ENCODE measurements around the gene SLCO2A1.

Gene SLCO2A1

DNA sequence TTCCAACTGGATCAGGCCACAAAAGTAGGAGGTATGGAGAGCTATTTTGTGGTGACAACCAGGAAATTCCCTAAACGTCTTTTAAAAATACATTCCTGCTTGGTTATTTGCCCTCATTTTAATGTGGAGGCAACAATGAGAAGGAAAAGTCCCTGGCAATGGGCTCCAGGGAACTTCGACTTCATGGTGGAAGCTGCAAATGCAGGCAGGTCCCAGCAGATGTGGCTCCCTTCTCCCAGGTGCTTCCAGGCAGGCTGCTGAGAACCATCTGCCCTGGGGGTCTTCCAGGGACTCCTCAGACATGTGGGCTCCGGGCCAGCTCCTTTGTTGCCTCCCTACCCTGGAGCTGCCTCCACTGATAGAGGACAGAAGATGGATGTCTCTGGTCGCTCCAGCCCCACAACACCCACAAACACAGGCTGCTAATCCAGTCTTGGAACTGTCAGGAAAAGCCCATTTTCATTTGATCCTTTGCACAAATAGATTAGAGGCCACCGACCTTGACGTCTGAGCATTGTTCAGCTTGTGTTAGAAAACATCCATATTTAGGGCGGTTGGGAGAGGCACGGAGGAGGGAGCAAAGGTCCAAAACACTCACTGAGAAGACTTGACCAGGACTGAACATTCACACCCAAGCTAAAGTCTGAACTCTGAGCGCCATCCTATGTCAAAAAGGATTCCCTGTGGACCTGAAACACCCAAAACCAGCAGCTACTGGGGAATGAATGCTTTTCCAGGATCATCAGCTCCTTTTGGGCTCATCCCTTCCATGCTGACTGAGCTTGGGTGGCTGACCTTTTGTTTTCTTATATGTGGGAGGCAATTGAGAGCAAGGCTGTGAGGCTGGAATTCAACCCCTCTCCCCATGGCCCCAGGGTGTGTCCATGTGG, 30.2 kb upstream of the SLCO2A1 start:
- Histone ChIP-seq H3K9ac (ENCODE audit: low read length) (no peak overlapping the region), H3K4me2 (ENCODE audit: low read depth, low read length, poor library complexity, severe bottlenecking) (no peak overlapping the region), H4K20me1 (ENCODE audit: low read depth, low read length) (no peaks in the 10 kb centered on the region), H3K27me3 (ENCODE audit: low read length) (0 out of 2 replicates have a peak, but pooled peaks cover 4% of the 10 kb centered on the region), H3K79me2 (ENCODE audit: insufficient read depth, low read length) (no peaks in the 10 kb centered on the region), H3K4me3 (ENCODE audit: insufficient read depth, low read length, poor library complexity, severe bottlenecking) (no peak overlapping the region), H3K9me2 (replicated peaks; ENCODE audit: insufficient read depth, low read length) (no peaks in the 10 kb centered on the region), H3K9me3 (ENCODE audit: insufficient read depth, low read length) (no peaks in the 10 kb centered on the region), H2AFZ (ENCODE audit: low read depth, low read length, severe bottlenecking) (no peak overlapping the region), H3K27ac (ENCODE audit: low read depth, low read length) (no peak overlapping the region), H3F3A (ENCODE audit: insufficient read depth) (no peaks in the 10 kb centered on the region), H3K36me3 (ENCODE audit: low read length) (no peaks in the 10 kb centered on the region)
- no peak for TF ChIP-seq EZH2phosphoT487 (conservative IDR thresholded peaks at IDR 0.05; ENCODE audit: low read length)
- TF ChIP-seq, protein P1, sequence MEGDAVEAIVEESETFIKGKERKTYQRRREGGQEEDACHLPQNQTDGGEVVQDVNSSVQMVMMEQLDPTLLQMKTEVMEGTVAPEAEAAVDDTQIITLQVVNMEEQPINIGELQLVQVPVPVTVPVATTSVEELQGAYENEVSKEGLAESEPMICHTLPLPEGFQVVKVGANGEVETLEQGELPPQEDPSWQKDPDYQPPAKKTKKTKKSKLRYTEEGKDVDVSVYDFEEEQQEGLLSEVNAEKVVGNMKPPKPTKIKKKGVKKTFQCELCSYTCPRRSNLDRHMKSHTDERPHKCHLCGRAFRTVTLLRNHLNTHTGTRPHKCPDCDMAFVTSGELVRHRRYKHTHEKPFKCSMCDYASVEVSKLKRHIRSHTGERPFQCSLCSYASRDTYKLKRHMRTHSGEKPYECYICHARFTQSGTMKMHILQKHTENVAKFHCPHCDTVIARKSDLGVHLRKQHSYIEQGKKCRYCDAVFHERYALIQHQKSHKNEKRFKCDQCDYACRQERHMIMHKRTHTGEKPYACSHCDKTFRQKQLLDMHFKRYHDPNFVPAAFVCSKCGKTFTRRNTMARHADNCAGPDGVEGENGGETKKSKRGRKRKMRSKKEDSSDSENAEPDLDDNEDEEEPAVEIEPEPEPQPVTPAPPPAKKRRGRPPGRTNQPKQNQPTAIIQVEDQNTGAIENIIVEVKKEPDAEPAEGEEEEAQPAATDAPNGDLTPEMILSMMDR (IDR thresholded peaks at IDR 0.05; ENCODE audit: insufficient read depth, low read length, poor library complexity, severe bottlenecking), result no peak

DNA sequence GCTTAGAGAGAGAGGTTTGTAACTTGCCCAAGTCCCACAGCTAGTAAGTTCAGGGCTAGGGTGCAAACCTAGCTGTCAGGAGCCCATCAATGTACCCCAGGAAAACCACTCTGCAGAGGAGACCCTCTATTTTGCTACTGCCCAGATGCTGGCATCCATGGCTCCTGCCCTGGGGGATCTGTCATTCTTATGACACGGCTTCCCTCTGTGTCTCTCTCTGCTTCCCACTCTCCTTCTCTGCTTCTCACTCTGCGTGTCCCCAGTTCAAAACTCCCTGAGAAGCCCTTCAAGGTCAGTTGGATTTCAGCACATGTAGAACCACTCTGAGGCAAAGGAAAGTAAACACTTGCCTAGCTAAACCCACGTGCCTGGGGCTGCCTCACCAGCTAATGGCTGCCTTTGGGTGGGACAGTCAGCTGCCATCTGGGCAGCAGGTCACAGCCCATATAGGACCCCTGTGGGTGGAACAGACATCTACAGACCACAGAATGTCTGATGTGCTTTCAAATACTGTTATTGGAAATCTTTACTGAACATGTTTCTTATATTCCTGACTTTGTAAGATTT, 29.4 kb upstream of the SLCO2A1 start:
- Histone ChIP-seq H4K20me1 (ENCODE audit: low read depth, low read length) (no peaks in the 10 kb centered on the region), H3K9ac (ENCODE audit: low read length) (no peak overlapping the region), H3K4me2 (ENCODE audit: low read depth, low read length, poor library complexity, severe bottlenecking) (no peak overlapping the region), H3K36me3 (ENCODE audit: low read length) (no peaks in the 10 kb centered on the region), H2AFZ (ENCODE audit: low read depth, low read length, severe bottlenecking) (no peak overlapping the region), H3K79me2 (ENCODE audit: insufficient read depth, low read length) (no peaks in the 10 kb centered on the region), H3K27me3 (ENCODE audit: low read length) (no peaks in the 10 kb centered on the region), H3K4me3 (ENCODE audit: insufficient read depth, low read length, poor library complexity, severe bottlenecking) (no peak overlapping the region), H3K9me3 (ENCODE audit: insufficient read depth, low read length) (no peaks in the 10 kb centered on the region), H3K9me2 (replicated peaks; ENCODE audit: insufficient read depth, low read length) (no peaks in the 10 kb centered on the region), H3F3A (ENCODE audit: insufficient read depth) (no peaks in the 10 kb centered on the region), H3K27ac (ENCODE audit: low read depth, low read length) (no peak overlapping the region)
- TF ChIP-seq, protein P1 (IDR thresholded peaks at IDR 0.05; ENCODE audit: insufficient read depth, low read length, poor library complexity, severe bottlenecking), result no peak
- TF ChIP-seq EZH2phosphoT487 (conservative IDR thresholded peaks at IDR 0.05; ENCODE audit: low read length), result no peak

DNA sequence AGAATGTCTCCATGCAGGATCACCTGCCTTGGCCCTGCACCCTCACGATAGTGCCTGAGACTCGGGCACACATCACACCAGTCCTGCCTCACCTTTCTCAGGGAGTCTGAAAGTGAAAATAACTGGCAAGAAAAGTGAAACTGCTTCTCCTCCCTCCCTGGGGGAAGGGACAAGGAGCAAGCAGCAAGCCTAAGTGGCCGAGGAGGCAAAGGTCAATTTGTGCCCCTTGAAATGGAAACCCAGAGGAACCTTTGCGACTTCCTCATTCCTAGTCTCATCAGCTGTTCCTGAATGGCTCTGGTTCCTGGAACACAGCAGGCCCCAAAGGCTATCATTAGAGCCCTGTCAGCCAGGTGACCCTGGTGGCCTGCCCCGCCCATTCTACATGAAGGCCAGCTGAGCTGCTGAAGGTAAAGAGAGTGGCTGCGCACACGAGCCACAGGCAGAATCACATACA, 28.0 kb upstream of the SLCO2A1 start:
- no peak overlapping the region for H3K4me2 ChIP-seq (ENCODE audit: low read depth, low read length, poor library complexity, severe bottlenecking)
- H4K20me1 ChIP-seq (ENCODE audit: low read depth, low read length), result no peaks in the 10 kb centered on the region
- no peak overlapping the region for H3K9ac ChIP-seq (ENCODE audit: low read length)
- H3K9me3 ChIP-seq (ENCODE audit: insufficient read depth, low read length), result no peaks in the 10 kb centered on the region
- TF ChIP-seq, protein P1 (IDR thresholded peaks at IDR 0.05; ENCODE audit: insufficient read depth, low read length, poor library complexity, severe bottlenecking), result no peak
- TF ChIP-seq EZH2phosphoT487 (conservative IDR thresholded peaks at IDR 0.05; ENCODE audit: low read length), result no peak
- no peaks in the 10 kb centered on the region for H3F3A ChIP-seq (ENCODE audit: insufficient read depth)
- no peaks in the 10 kb centered on the region for H3K79me2 ChIP-seq (ENCODE audit: insufficient read depth, low read length)
- no peak overlapping the region for H3K27ac ChIP-seq (ENCODE audit: low read depth, low read length)
- H3K9me2 ChIP-seq (replicated peaks; ENCODE audit: insufficient read depth, low read length), result no peaks in the 10 kb centered on the region
- no peaks in the 10 kb centered on the region for H3K36me3 ChIP-seq (ENCODE audit: low read length)
- H3K4me3 ChIP-seq (ENCODE audit: insufficient read depth, low read length, poor library complexity, severe bottlenecking), result no peak overlapping the region
- H2AFZ ChIP-seq (ENCODE audit: low read depth, low read length, severe bottlenecking), result no peak overlapping the region
- no peaks in the 10 kb centered on the region for H3K27me3 ChIP-seq (ENCODE audit: low read length)

Data from SU-DHL-6 (cell line).